CD4-positive, alpha-beta T cell treated with Interleukin-6 for 4 hours (primary cell): Measurements from ENCODE around the gene TNFRSF12A.
"Not testable (repeated sequence)": the region's sequence is repeated elsewhere in the genome, so short reads cannot be mapped to it uniquely, and the experiment has no call there.

Source experiments
- DNase-seq: peaks from one replicate; pipeline ENCODE4 v3.0.0-alpha.2; 2020; ENCODE audit warnings: mixed read lengths

The TNFRSF12A gene

GRCh38 chr16:3051494-3051893, 31.3 kb downstream of the TNFRSF12A start:
- no peak for DNase-seq

GRCh38 chr16:3052571-3053329, 32.6 kb downstream of the TNFRSF12A start:
- not testable (repeated sequence) for DNase-seq

GRCh38 chr16:3053330-3053710, 33.2 kb downstream of the TNFRSF12A start:
- peak; percentile 55 for DNase-seq

- peak; percentile 42 for DNase-seq
These were observed 35.0 kb downstream of the TNFRSF12A start for GRCh38 chr16:3054965-3055733.

GRCh38 chr16:3055734-3056115, 35.6 kb downstream of the TNFRSF12A start:
- not testable (repeated sequence) for DNase-seq

- DNase-seq: no peak
These were observed 36.4 kb downstream of the TNFRSF12A start for GRCh38 chr16:3056336-3057180.

GRCh38 chr16:3057181-3058138, 37.3 kb downstream of the TNFRSF12A start:
- no peak for DNase-seq

GRCh38 chr16:3058139-3059030, 38.2 kb downstream of the TNFRSF12A start:
- peak; percentile 70 for DNase-seq

GRCh38 chr16:3059041-3059722, 39.0 kb downstream of the TNFRSF12A start:
- peak; percentile 90 for DNase-seq

- no peak for DNase-seq
These were observed 39.6 kb downstream of the TNFRSF12A start for GRCh38 chr16:3059723-3060242.

GRCh38 chr16:3060339-3061127, 40.4 kb downstream of the TNFRSF12A start:
- no peak for DNase-seq

- DNase-seq: no peak
These were observed 42.4 kb downstream of the TNFRSF12A start for GRCh38 chr16:3062553-3062952.

- DNase-seq: no peak
These were observed 43.6 kb downstream of the TNFRSF12A start for GRCh38 chr16:3063625-3064386.

- peak; percentile 90 for DNase-seq
These were observed 45.0 kb downstream of the TNFRSF12A start, which contains the start of gene IL32 for GRCh38 chr16:3065069-3065741. TSS of gene IL32 (plus strand) at chr16:3065640. CDS start at chr16:3065812, 172 bp downstream.

- DNase-seq: peak; percentile 52
These were observed 45.7 kb downstream of the TNFRSF12A start for GRCh38 chr16:3065742-3066439.

- no peak for DNase-seq
These were observed 46.2 kb downstream of the TNFRSF12A start for GRCh38 chr16:3066440-3066748.

GRCh38 chr16:3068487-3068886, 48.3 kb downstream of the TNFRSF12A start:
- peak; percentile 38 for DNase-seq
